Embryonic facial prominence (tissue), 1 donor: ENCODE results near the gene SCN5A.

Experiments
- DNase-seq: peaks from one replicate; pipeline ENCODE4 v3.0.0-alpha.2; 2016; ENCODE audit errors: extremely low spot score

SCN5A gene

DNA sequence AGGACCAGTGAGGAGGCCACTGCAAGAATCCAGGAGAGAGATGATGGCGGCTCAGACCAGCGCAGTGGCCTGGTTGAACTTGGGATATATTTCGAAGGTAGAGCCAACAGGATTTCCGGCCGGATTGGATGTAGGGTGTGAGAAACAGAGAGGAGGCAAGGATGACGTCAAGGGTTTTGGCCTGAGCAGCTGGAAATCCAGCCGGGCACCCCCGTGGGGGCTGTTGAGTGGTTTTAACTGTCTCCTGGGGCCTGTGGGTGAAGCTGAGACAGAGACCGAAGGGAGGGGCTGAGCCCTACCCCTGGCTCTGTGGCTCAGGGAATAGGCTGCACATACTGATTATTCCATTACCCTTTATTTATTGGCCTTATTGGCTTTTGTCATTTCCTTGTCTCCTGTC, 107.7 kb downstream of the SCN5A start:
- DNase-seq: no peak

GRCh38 chr3:38538773-38539353, 110.6 kb downstream of the SCN5A start:
- no peak for DNase-seq

GRCh38 chr3:38536671-38537070, 112.8 kb downstream of the SCN5A start:
- DNase-seq: no peak

- DNase-seq: no peak
Observed at GRCh38 chr3:38534604-38535003, 114.9 kb downstream of the SCN5A start.

DNA sequence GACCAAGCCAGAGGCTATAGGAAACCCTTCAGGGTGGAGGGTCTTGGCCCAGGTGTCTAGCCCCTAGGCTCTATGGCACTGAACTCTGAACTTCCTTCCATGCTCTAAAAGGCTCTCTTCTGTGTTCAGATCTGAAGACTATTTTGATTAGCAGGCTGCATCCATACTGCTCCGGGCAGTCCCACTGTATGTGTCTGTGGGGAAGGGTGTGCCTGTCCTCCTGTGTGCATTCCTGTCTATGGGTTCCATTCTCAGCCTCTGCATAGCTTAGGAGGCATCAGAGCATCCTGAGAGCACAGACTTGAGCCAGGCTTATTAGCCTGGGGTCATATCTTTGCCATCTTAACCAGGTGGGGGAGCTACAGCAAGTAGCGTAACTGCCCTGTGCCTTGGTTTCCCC, 115.3 kb downstream of the SCN5A start:
- no peak for DNase-seq

DNA sequence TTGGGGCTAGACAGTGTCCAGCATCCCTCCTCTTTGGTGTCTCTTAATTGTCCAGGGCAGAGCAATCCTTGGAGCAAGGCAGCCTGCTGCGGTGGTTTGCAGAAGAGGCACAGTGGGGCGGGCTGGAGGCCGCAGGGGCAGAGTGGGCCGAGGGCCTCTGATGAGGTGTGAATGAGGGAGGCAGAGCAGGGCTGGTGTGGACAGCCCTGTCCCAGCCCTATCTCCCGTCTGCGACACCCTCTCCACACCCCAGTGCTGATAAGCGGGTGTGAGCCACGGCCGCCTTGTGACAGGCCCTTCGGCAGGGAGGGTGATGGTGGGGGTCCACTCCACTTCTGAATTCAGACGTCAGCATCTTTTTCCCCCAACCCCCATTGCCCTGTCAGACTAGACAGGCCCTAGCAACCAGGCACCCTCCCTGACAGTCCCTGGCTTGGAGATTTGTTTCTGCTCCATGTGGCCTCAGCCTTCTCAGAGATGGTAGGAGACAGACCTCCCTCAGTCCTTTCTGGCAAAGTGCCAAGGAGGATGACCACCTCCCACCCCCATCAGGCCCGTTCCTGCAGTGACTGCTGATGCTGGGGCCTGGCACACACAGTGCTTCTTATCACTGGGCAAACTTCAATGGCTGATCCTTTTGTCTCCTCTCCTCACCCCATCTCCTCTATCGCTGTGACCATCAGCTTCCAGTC, 116.1 kb downstream of the SCN5A start:
- no peak for DNase-seq

- no peak for DNase-seq
Observed at GRCh38 chr3:38532529-38532928, 117.0 kb downstream of the SCN5A start.

GRCh38 chr3:38528457-38528856, 121.0 kb downstream of the SCN5A start:
- DNase-seq: no peak

DNA sequence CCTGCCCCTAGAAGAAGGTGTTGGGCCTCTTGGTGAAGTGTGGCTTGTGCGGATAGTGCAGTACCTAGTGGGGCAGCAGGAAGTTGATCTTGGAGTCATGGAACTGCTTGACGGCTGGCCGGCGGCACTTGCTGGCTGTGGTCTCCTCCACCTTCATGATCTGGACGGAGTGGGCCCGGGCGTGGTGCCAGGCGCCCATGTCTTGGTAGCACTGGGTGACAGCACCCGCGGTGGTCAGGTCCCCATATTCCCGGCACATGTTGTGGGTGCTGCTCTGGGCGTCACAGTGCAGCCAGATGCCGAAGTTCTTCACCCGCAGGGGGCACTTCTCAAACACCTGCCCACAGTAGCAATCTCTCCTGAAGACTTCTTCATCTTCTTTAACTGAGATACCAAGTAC, 122.7 kb downstream of the SCN5A start:
- DNase-seq: no peak

- DNase-seq: no peak
Observed at GRCh38 chr3:38524141-38524739, 125.2 kb downstream of the SCN5A start.

DNA sequence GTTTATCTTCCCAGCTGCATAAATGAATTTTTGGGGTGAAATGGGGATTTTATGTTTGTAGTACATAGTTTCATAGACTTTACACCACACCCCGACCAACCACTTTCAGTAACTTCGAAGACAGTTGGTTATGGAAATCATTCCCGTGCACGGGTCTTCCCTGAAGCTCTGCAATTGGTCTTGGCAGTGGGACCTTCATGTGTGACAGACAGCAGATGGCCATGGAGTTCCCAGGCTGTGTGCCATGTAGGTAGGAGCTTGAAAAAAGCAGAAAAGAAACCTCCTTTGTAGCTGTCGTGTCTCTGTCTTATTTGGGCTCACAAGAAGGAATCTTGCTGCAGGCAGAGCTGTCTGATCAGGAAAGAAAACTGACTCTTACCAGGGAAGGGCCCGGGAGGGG, 127.5 kb downstream of the SCN5A start:
- DNase-seq: no peak

- peak; percentile 51 for DNase-seq
Observed at GRCh38 chr3:38521391-38521987, 128.0 kb downstream of the SCN5A start.

DNA sequence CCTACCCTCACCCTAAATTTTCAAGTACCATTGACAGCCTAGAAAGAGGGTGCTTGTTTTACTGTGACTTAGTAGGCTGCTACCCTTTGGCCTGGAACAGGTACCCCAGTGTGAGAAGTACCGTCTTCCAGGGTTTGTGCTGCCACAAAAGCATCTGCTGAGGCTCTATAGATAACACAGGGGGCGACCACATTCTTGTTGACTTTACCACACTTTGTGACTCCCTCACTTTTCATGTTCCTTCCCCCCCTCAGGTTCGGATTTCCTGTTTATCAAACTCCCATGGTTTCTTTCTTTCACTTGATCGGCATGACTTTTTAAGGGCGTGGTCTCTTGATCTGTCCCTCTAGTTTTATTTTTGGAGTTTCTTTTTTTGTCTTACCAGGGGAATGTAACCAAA, 129.8 kb downstream of the SCN5A start:
- no peak for DNase-seq

GRCh38 chr3:38519000-38519399, 130.5 kb downstream of the SCN5A start:
- DNase-seq: no peak

GRCh38 chr3:38516669-38517068, 132.8 kb downstream of the SCN5A start:
- DNase-seq: no peak

DNA sequence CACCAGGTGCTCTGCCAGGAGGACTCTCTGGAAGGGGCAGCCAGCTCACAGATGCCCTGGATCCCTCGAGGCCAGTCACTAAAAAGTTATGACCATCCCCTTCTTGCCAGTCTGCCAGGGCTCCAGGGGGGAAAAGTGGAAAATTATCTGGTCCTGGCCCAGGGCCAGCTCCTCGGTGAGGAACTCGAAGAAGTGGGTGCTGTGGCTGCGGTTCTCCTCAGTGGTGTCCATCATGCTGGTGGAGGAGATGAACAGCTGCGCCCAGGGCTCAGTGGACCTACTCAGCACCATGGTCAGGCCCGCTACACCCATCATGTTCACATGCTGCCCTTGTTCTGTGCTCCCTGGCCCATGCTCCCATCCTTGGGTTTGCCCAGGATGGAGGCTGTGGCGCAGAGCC, 134.1 kb downstream of the SCN5A start:
- DNase-seq: no peak

DNA sequence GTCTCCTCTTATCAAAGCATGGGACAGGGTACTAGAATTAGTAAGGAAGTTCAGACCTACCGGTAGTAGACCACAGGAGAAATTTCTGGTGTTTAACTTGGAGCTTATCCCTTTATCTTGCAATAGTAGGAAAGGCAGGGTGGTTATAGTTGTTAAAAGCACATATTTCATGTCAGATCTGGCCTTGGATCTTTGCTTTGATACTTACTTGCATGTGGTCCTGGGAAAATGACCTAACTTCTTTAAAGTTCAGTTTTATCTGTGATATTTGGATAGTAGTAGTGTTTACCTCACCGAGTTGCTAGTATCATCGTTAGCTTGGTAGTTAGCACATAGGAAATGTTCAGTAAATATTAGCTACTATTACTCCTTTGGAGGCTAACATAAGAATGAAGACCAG, 137.9 kb downstream of the SCN5A start:
- no peak for DNase-seq

GRCh38 chr3:38510631-38511030, 138.9 kb downstream of the SCN5A start:
- DNase-seq: no peak

DNA sequence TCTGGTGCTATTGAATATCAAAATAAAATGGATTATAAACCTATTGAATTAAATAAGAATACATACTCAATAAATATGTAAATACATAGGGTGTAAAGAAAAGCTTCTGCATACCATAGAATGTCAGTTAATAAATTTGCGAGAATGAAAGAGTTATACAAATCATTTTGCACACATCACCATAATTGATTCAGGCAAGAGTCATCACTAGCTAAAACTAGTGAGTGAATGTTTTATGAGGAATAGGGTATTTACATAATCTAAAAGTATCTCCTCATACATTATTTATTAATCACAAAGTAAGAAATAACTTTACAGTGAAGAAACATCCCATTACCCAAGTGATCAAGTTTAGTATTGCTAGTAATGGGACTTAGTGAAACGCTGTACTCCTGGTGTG, 139.8 kb downstream of the SCN5A start:
- DNase-seq: no peak

GRCh38 chr3:38507120-38507519, 142.4 kb downstream of the SCN5A start:
- DNase-seq: no peak

- no peak for DNase-seq
Observed at GRCh38 chr3:38500688-38501417, 148.6 kb downstream of the SCN5A start.
